Amniotic stem cell (primary cell): ENCODE results near the gene SLC25A31.

ENCODE experiments used
- DNase-seq: peaks from one replicate; lab custom pipeline; 2025; lab: John Stamatoyannopoulos, UW

SLC25A31 gene

DNA sequence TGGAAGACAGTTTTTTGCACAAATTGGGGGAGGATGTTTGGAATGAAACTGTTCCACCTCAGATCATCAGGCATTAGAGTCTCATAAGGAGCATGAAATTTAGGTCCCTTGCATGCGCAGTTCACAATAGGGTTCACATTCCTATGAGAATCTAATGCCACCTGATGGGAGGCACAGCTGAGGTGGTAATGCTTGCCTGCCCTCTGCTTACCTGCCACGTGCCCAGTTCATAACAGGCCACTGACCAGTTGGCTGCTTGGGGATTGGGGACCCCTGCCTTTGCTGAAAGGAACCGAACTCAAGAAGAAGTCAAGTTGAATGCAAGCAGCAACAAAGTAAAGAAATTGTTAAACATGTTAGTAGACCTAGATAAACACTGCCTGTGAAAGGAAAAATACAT is 47.3 kb downstream of the SLC25A31 start:
- no peak for DNase-seq

DNA sequence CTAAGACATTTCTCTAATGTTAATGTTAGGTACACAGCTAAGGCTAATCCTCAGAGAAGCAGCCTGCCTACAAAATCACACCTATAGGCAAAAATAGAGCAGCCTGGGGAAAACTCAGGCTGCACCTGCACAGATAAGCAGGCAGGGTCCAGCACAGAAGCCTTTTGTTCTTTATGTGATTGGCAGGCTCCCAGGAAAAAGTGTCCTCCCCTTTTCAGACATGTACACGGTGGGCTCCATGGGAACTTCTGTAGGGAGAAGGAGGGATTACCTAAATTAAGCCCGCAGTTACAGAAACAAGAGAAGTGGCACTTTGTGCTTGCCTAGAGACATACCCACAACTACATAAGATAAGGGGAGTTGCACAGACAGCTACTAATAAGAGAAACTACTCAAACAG is 47.9 kb downstream of the SLC25A31 start:
- DNase-seq: no peak

DNA sequence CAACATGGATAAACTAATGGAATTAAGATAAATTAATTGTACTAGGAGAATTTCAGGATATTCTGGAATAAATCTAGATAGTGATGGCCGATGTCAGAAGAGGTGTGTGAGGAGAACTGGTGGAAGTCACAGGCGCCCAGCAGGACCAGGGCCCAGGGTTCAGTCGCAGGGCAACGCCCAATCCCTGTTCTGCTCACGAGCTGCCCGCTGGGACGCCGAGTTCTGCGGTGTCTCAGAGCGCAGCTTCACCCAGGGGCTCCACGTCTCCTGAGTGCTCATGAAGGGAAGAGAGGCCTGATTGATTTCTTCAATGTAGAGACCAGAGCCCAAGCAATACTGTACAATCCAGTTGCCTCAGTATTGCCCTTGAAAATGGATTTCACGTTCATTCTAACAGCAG is 50.4 kb downstream of the SLC25A31 start:
- no peak for DNase-seq

DNA sequence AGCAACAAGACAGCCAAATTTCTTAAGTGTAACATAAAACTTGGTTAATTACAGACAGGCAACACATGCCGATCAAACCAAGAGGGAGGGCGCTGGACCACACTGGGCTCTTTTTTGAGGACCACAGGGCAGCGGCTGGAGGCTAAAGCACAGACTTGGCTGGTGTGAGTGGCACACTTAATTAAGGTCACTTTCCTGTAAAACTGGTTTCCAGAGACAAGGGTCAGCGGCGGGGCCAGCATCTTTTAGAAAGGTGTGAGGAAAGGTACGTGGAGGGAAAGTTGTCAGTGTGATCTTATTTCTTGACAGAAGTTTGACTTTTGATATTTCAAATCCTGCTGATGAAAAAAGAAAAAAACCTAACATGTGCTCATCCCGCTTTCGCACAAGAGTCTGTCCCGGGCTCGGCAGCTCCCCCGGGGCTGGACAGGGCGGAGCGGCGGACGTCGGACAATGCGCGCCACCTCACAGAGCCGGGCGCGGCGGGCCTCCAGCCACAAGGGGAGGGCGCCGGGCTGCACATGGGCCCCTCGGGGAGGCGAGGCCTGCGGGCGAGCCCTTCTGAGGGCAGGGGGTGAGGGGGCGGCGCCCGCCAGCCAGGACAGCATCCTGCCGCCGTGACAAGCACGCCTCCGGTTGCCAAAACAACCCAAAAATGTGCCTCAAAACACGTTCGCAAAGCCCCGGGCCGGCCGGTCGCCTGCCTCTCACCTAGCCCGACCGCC is 51.3 kb downstream of the SLC25A31 start:
- DNase-seq: no peak

DNA sequence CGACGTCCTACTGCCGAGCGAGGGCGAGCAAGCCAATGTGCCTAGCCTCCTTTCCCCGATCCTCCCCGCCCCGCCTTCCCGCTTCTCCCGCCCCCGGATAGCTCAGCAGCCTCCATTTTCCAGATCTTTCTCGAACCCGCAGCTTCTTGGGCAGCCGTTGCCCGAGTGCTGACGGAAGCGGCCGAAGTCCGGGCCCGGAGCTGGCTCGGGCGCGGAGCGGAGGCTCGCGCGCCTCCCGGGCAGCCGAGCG is 51.8 kb downstream of the SLC25A31 start:
- peak; percentile 84 for DNase-seq

DNA sequence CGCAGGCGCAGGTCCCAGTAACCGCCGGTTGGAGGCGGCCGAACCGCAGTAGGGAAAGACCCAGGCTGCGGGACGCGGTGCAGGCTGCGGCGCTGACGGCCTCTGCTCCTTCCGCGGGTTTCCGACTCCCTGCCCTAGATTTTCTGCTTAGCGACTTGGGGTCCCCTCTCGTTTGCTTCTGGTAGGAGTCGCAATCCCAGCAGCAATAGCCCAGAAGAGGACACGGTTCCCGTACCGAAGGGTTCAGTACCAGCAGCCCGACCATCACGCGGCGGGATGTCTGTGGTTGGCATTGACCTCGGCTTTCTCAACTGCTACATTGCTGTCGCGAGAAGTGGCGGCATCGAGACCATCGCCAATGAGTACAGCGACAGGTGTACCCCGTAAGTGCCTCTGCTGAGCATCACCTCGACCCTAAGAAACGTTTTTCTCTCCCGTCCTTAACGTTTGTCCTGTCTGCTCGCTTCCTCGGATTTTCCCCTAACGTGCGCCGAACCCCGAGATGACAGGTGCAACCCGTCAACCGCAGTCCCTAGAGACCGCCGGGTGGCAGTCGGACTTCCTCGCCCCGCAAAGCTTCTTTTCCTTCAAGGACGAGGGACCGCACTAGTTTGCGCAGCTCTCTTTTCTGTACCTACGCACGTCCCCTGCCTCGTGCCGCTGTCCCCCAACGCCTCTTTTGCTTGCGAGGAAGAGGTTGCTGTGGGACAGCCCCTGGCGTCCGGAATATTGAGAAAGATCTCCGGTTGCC is 52.2 kb downstream of the SLC25A31 start, which contains the start of gene HSPA4L:
Gene HSPA4L, plus strand, starts transcription at position 48 of the 751 bp plus-strand sequence. Its CDS starts 229 bp downstream, at position 277.
- DNase-seq: peak; percentile 73

DNA sequence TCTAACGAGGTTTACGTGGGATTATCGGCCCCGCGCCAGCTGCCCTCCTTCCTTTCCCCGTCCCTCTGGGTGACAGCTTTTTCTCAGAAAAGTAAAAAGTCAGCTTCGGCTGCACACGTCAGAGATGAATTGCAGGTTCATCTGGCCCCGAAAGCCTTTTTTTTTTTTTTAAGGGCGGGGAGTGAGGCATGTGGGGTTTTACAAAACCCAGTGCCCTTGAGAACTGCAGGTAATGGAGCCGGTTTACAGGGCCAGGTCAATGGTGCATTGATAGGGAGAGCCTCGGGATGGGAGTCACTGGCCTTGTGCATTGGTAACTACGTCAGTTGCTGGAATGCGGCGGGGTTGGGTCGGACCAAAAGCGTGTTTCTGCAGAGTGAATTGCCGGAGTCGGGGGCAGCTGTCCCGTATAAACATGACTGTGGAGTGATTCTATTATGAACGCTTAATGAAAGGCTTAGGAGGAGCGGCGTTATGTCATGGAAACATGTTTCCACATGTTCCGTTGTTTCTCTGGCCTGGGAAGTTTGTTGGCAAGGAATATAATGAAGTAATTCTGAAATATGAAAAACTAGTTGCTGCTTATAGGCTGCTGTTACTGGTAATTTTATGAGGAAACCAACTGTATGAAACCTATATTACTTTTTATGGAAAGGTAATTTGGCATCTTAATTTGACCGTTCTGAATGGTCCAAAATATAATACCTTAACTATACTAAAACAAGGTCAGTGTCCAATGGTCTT is 53.0 kb downstream of the SLC25A31 start:
- DNase-seq: peak; percentile 7

DNA sequence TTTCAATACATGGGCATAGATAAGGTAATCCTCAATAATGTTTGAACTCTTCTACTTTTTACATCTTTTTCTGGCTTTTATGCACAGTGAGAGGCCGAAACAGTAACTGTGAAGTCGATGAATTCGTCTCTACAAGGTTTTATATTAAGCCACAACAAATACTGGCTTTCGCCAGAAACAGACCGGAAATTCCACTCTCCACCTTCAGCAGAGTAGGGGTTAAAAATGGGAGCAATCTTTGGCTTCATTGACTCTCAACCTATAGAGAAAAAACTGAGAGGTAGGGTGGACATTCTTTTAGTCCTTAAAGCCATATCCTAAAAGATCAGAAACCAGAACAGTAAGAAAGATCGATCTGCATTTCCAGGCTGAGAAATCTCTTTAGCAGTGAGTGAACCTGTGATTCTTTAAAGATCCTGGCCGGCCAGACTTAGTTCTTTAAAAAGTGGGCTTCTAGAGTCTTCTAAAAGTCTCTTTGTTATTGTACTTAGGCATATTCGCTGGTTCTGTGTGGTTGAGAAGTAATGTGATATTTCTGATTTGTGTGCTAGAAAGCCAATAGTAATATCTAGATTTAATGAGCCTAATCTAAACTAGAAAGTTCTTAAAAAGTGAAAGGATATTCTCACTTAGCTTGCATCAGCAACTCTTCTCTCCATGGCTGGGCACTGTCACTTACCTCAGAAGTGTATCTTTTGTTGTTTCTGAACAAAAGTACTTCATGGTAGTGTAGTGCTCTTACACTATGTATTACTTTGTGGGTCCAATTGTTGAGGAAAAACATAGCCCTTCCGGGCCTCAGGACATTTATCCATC is 54.0 kb downstream of the SLC25A31 start:
- DNase-seq: no peak

DNA sequence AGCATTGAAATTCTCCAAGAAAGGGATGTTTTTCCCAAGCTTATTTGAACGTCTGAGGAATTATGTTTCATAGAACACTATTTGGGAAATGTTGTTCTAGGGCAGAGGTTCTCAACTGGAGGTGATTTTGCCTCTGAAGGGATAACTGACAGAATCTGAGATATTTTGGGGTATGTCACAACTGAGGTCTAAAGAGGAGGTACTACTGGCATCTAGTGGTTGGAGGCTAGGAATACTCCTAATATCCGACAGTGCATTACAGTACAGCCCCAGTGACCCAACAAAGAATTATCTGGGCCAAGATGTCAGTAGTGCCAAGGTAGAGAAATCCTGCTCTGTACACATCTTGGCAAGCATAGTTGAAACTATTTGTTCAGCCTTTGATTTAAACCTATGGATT is 58.3 kb downstream of the SLC25A31 start:
- no peak for DNase-seq

DNA sequence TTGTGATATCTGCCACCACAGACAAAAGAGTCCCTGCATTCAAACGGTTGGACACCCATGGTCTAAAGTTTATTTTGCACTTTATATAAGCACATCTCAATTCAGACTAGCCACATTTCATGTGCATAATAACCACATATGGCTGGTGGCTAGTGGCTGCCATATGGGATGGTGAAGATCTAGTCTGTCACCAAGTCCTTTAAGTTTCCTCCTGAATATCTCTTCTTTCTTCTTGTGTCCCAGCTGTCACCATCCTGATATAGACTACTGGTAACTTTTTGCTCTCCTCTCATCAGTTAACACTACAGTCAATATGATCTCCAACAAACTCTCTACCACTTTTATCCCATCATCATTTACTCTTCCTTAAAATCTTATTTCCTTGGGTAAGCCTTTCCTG is 61.2 kb downstream of the SLC25A31 start:
- DNase-seq: no peak

DNA sequence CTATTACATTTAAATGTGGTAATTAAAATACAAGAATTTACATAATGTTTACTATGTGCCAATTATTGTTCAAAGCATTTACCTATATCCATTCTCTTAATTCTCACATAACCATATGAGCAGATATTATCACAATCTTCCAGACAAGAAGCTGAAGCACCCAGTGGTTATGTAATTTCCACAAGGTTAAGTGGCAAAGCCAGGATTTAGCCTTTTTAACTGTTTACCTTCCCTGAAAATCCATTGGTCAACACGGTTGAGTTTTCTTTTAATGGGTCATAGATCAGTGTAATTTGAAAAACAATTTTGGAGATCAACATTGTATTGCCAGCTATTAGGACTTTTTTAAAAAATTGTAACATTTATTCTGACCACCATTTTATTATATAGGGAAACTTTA is 63.3 kb downstream of the SLC25A31 start:
- no peak for DNase-seq

DNA sequence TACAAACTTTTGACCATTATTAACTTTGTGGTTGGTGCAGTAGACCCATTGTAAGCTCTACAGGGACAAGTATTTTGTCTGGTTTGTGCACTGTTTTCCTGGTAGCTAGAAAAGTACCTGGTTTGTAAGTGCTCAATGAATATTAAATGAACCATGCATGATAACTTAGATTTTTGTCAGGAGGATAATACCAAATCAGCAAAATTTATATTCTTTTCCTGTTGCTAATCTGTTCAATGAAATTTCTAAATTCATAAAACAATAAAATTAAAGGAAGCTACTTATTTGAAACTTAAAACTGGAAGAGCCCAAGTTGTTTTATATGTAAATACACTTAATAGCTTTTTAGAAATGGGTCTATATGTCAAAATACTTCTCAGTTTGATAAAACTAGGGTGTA is 69.5 kb downstream of the SLC25A31 start:
- no peak for DNase-seq

DNA sequence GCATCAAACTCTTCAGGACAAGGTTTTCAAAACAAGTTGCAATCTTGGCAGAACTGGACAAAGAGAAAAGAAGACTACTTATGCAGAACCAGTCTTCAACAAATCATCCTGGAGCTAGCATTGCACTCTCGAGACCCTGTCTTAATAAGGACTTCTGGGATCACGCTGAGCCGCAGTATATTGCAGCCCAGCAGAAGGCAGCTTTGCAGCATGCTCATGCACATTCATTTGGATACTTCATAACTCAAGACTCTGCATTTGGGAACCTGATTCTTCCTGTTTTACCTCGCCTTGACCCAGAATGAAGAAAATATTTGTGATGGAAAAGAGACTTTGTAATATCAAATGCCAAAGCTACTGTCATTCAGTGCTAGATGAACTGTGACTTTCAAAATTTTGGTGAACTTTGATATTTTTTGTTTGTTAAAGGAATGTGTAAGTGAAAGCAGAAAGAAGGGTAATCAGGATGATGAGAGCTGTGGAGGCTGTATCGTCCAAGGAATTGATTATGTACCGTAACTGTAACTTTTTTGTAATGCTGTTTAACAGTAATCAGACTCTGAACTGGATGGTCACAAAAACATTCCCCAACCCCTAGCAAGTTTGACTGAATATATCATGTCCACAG is 79.1 kb downstream of the SLC25A31 start:
- DNase-seq: no peak

DNA sequence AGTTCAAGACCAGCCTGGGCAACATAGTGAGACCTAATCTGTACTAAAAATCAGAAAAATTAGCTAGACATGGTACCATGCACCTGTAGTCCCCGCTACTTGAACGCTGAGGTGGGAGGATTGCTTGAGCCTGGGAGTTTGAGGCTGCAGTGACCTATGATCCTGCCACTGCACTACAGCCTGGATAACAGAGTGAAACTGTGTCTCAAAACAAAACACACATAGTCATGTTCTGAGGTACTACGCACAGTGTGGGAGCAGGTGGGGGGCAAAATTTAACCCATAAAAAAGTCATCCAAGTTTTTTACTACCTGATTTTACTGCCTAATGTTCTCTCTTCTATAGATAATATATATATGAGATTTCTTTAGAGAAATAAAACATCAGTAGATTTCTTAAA is 80.4 kb downstream of the SLC25A31 start:
- DNase-seq: no peak

DNA sequence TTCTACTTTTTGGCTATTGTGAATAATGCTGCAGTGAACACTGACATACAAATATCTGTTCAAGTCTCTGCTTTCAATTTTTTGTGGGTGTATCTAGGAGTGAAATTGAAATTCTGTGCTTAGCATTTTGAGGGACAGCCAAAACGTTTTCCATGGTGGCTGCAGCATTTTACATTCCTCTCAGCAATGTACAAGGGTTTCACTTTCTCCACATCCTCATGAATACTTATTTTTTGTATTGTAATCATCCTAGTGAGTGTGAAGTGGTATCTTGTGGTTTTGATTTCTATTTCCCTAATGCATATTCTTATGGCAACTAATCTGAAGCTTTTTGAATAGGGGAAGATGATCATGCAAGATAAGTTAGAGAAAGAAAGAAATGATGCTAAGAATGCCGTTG is 92.2 kb downstream of the SLC25A31 start:
- DNase-seq: no peak
